ENCODE data around the gene GGT5. TPM values are rescaled to one million over a fixed set of nuclear protein-coding genes. Genes with fewer than 3 reads are reported as not detected.
"Not testable (repeated sequence)": the region's sequence is repeated elsewhere in the genome, so short reads cannot be mapped to it uniquely, and the experiment has no call there.

Gene GGT5, protein sequence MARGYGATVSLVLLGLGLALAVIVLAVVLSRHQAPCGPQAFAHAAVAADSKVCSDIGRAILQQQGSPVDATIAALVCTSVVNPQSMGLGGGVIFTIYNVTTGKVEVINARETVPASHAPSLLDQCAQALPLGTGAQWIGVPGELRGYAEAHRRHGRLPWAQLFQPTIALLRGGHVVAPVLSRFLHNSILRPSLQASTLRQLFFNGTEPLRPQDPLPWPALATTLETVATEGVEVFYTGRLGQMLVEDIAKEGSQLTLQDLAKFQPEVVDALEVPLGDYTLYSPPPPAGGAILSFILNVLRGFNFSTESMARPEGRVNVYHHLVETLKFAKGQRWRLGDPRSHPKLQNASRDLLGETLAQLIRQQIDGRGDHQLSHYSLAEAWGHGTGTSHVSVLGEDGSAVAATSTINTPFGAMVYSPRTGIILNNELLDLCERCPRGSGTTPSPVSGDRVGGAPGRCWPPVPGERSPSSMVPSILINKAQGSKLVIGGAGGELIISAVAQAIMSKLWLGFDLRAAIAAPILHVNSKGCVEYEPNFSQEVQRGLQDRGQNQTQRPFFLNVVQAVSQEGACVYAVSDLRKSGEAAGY
- total RNA-seq (2014; rRNA removed): 28.0 and 39.4 TPM in 2 replicates
- polyA plus RNA-seq (2012): 30.2 TPM

DNA sequence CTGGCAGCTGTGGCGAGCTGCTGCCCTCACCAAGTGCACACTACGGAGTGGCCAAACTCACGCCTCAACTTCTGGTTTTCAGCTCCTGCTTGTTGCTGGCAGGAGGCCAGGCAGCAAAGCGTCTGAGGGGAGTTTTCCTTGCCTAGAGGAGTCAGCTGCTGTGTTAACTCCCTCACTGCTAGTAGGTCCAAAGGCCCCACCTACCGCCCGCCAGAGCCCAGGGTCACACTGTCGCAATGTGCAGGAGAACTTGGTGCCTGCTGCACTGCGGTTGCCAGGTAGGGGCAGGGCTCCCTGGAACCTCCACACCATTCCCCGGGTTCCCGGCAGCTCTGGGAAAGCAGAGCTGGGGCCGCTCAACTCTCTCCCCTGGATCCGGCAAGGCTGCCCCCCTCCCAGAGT, at the start of gene GGT5:
GGT5 (minus strand) TSS at position 53 of the 402 bp plus-strand sequence. CDS start 357 bp downstream, outside the sequence.
- DNase-seq (ENCODE audit: low read depth): peak; percentile 62

DNA sequence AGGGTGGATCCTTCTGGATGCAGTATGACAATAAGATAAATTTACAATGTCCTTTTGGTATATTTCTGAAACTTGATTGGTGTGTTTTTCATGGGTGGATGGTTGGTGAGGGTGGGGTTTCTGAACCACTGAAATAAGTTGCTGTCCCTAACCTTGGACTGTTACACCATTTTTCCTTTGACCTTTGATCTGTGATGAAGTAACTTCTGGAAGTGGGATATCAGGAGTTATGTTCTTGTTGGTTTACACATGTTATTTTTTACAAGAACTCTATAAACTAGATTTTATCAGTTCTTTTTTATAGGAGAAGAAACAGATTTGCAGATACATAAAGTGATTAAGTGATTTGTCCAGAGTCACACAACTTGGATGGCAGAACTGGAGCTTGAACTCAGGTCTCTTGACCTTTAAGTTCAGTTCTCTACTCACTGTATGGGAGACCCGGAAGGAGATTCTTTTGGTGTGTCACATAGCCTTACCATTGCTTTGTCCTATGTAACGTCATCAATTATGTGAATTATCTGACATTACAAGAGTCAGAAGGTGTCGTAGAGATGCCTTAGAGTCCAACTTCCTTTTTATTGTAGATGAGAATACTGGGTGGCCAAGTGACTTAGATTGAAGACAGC, 47.4 kb upstream of the GGT5 start:
- not testable (repeated sequence) for DNase-seq (ENCODE audit: low read depth)

DNA sequence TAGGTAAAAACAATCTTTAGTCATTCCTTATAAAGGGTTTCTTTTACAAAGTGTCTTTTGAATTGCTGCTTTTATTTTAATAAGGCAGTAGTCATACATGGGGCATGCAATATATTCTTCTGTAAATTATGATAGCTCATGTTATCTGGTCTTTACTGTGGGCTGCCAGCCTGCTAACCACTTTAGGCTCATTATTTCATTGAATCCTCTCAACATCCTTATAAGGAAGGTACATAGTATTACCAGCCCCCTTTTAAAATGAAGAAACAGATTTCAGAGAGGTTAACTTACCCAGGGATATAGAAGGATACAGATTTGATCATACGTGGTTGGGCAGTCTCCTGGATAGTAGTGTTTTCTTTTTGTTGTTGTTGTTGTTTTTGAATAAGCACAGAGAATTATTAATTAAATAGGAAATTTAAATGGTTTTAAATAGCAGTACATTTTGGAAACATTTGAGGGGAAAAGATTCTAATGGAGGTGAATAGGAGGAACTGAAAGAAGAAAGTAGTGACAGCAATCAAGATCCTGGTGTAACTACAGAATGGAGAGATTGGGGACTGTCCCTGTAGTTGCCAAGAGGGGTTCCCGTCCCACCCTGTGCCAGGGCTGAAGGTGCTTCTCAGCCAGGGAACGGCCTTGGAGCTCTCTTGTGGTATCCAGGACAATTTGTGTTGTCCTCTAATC, 46.8 kb upstream of the GGT5 start:
- DNase-seq (ENCODE audit: low read depth): no peak

DNA sequence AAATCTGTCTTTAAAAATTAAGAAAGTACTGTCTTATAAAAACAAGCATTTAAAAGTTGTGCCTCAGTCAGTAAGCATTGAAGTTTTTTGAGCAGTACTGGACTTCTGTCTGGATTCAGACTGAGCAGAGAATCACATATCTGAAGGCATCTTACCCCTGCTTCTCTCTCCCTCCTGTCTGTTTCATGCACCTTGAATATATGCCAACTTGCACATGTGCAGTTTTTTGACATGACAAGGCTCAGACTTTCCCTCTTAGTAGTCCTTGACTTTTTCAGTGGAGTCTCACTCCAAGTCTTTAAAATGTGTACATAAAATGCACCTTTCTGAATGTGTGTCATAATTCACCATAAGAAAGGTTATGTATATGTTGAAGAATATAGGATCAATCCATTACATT, 45.6 kb upstream of the GGT5 start:
- DNase-seq (ENCODE audit: low read depth): no peak

- no peak for DNase-seq (ENCODE audit: low read depth)
Measured at GRCh38 chr22:24289741-24290163, 44.9 kb upstream of the GGT5 start.

DNA sequence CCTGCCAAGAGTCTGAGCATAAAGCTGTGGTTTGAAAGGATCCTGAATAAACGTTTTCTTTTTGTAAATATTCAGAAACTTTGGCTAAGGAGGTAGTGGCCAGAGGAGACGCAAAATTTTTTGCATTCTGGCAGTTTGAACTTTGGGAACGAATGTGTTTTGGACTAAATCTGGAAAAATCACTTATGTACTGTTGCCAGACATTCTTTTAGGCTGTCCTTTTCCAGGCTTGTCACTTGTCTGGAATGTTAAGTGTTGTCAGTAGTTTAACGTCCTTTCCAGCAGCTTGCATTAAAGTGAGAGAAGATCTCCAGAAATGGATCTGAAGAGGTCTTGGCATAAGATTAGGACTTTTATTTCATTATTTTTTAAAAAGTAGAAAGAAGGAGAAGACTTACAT, 44.2 kb upstream of the GGT5 start:
- peak; percentile 77 for DNase-seq (ENCODE audit: low read depth)

- DNase-seq (ENCODE audit: low read depth): not testable (repeated sequence)
Measured at GRCh38 chr22:24287801-24288200, 42.9 kb upstream of the GGT5 start.

DNA sequence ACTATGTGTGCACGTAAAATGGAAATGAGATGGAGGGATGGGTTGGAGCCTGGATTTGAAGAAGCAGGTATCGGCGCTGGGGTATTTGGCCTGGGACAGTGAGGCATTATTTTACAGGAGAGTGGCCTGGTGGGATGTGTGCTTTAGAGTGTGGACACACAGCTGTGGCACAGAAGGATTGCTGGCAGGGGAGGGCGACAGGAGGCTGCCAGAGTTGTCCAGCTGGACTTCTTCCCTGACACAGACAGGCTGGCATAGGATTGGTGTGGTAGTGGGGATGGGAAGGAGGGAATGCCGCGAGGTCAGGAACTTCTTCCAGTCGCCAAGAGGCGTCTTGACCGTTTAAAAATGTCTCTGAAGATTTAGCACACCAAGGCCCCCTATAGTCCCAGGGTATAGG, 42.3 kb upstream of the GGT5 start:
- not testable (repeated sequence) for DNase-seq (ENCODE audit: low read depth)

GRCh38 chr22:24285245-24285644, 40.4 kb upstream of the GGT5 start:
- DNase-seq (ENCODE audit: low read depth): no peak

DNA sequence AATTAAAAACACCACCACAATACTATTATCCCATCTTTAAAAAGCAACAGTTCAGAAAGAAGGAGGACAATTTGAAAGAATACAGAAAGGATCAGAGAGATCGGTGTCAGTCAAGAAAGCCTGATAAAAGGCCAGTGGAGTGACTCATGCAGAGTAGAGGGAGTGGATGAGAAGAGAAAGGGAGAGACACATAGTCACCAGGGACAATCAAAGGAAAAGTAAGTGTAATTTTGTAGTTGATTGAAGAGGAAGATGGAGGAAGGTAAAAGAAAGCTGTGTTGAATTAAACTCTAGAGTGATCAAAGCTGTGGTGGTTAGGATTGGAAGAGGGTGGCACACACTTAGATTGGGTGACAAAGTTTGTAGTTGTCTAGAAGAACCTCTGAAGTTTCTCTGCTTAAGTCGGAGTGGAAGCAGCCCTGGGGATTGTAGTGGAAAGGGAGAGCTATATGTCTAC, 39.9 kb upstream of the GGT5 start:
- peak; percentile 57 for DNase-seq (ENCODE audit: low read depth)

- no peak for DNase-seq (ENCODE audit: low read depth)
Measured at GRCh38 chr22:24282401-24282800, 37.5 kb upstream of the GGT5 start.

GRCh38 chr22:24280363-24280762, 35.5 kb upstream of the GGT5 start:
- DNase-seq (ENCODE audit: low read depth): not testable (repeated sequence)

DNA sequence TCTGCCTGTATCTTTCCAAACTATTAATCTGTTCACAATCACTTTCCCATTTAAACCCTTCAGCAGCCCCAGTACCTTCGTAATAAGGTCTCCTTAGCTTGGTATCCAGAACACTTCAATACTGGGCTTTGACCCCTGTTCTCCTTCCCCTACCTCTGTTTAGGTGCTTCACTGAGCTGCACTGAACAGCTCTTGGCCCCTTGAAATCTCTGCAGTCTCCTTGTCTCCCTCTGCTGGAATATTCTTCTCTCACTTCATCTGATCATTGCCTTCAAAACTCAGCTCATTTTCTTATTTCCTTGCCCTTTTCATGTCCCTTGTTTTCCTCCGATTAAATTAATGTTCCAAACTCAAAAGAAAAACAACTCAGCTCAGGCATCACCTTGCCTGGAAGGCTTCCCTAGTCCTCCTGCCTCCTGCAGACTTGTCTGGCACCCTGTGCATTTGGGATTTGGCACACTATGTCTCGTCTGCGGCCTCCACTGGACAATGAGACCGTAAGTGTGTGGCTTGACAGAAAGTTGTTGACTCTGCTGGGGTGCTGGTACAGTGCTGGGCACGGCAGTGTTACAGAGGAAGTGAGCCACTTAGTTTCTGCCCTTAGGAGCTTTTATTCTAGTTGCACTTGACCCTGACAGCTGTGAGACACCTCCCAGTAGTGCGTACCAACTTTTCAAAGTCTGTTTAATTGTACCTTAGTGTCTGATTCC, 30.0 kb upstream of the GGT5 start:
- DNase-seq (ENCODE audit: low read depth): not testable (repeated sequence)

DNA sequence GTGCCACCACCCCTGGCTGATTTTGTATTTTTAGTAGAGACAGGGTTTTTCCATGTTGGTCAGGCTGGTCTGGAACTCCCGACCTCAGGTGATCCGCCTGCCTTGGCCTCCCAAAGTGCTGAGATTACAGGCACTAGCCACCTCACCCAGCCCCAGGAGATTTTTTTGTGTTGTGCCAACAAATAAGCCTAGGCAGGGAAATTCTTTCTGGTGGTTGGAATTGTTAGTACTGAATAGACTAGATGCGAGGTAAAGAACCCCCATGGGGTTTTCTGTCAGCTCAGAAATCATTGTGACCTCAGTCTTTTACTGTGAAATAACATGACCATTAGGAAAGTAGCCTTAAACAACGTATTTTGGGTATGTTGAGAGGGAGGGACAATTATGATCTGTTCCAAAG, 29.0 kb upstream of the GGT5 start:
- not testable (repeated sequence) for DNase-seq (ENCODE audit: low read depth)

- DNase-seq (ENCODE audit: low read depth): not testable (repeated sequence)
Measured at GRCh38 chr22:24273031-24273430, 28.1 kb upstream of the GGT5 start.

DNA sequence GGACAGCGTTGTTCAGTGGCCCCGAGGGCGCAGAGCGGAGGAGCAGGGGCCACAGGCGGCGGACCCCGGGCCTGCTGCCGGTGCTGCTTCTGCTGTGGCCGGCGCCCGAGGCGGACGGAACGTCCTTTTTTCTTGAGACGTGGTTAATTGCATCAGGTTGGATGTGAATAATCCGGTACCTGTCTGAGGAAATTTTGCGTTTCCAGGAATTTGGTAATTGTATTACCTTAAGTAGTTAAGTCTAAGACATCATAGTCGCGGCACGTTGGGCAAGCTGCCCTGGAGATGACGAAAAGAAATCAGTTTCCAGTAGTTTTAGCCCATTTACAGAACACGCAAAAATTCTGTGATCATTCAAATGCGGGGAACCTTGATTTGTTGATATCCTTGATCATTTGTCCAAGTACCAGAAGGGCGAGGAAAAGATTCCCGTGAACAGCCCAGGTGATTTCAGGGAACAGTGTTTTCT, 26.5 kb upstream of the GGT5 start:
- no peak for DNase-seq (ENCODE audit: low read depth)

DNA sequence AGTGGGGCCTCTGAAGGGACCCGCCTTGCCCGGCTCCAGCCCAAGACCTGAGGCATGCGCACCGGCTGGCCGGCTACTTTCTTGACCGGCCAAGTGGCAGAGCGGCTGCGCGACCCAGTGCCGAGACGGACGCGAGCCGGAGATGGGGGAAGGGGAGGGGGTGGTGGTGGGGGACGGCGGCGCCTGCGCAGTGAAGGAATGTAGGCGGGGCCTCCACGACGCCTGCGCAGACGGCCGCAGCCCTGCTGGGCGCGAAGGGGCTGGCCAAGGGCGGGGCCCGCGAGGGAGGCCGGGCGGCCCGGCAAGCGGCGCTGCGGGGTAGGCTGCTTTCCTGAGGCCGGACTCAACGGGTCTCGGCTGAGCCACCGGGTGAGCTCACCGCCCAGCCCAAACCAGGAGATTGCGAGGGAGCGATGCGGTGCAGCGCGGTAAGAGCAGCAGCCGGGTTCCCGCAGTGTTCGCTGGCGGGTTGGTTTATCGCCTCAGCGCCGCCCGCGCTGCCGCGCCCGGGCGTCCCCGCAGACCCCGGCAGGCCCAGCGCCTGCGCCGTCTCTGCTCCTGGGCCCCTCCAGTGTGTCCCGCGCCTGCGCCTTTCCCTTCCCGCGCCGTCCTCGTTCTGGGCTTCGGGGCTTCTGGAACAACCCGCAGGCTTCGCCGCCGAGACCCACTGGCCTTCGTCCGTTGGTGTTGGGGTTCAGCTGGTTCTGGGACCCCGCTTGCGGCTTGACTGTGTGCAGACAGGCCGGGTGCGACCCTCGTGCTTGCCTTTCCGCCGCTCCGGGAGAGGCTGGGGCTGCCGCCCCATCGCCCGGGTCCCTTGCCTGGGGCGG, 25.9 kb upstream of the GGT5 start, which contains the start of gene SPECC1L:
SPECC1L (plus strand) TSS at position 276 of the 830 bp plus-strand sequence. CDS start 31,401 bp downstream, outside the sequence.
- peak; percentile 89 for DNase-seq (ENCODE audit: low read depth)

DNA sequence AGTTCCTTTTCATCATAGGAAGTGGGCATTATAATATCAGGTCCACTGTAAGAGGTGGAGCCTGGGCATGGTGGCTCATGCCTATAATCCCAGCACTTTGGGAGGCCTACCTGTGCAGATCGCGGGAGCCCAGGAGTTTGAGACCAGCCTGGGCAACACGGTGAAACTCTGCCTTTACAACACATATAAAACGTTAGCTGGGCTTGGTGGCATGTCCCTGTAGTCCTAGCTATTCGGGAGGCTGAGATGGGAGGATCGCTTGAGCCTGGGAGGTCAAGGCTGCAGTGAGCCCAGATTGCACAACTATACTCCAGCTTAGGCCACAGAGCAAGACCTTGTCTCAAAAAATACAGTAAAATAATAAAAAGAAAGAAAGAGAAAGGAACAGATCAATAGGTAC, 21.6 kb upstream of the GGT5 start:
- DNase-seq (ENCODE audit: low read depth): not testable (repeated sequence)

- DNase-seq (ENCODE audit: low read depth): no peak
Measured at GRCh38 chr22:24265734-24266133, 20.9 kb upstream of the GGT5 start.

DNA sequence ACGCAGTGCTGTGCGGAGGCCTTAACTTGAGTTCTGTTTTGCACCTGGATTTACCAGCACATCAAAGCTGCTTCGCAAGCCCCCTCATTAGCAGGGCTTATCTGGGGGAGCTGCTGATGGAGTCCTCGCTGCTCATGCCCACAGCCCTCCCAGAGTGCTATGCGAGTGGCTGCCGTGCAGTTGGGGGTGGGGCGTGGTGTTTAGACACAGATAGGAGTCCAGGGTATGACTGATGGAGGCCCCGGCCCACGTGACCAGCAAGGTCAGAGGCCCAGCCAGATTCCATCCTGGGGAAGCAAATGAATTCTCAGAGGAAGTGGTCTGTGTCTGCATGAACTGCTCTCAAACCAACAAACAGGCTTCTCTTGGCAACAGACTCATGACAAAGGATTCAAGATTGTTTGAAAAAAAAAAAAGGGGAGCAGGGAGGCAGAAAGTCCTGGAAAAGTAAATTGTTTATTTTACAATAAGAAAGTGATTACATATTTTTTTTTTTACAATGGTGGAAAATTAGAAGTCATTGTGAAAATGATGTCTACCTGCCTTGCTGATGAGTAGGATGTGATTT, 19.5 kb upstream of the GGT5 start:
- peak; percentile 57 for DNase-seq (ENCODE audit: low read depth)

Data from LHCN-M2 (cell line).